GM18505 (cell line): Measurements from ENCODE around the gene PARM1.

ENCODE experiments used
- ATAC-seq: cut with Tn5 transposase; IDR thresholded peaks from one replicate; pipeline ENCODE4 v1.9.1; 2021; ENCODE audit not compliant: unreplicated experiment
- POLR2A ChIP-seq: IDR thresholded peaks from 4 replicates; pipeline ENCODE4 v1.6.1; 2011; ENCODE audit warnings: borderline replicate concordance; ENCODE audit not compliant: insufficient read depth, insufficient read length; ENCODE audit errors: extremely low read depth

The PARM1 gene

GRCh38 chr4:75009138-75009537 lies 76.2 kb downstream of the PARM1 start:
- no peak for ATAC-seq
- no peak for TF ChIP-seq POLR2A

- no peak for ATAC-seq
- TF ChIP-seq POLR2A, result no peak
Observed at GRCh38 chr4:75011131-75011795, 78.3 kb downstream of the PARM1 start.

GRCh38 chr4:75015627-75016026 lies 82.7 kb downstream of the PARM1 start:
- no peak for TF ChIP-seq POLR2A
- ATAC-seq, result no peak

- TF ChIP-seq POLR2A, result no peak
- ATAC-seq, result no peak
Observed at GRCh38 chr4:75016472-75016871, 83.6 kb downstream of the PARM1 start.

- no peak for ATAC-seq
- no peak for TF ChIP-seq POLR2A
Observed at GRCh38 chr4:75018811-75019479, 86.0 kb downstream of the PARM1 start.

- ATAC-seq, result no peak
Observed at GRCh38 chr4:75025431-75025830, 92.5 kb downstream of the PARM1 start.

GRCh38 chr4:75028196-75028854 lies 95.4 kb downstream of the PARM1 start:
- no peak for TF ChIP-seq POLR2A
- ATAC-seq, result no peak

More at GRCh38 chr4:75025431-75025830, 92.5 kb downstream of the PARM1 start:
- TF ChIP-seq POLR2A, result no peak

GRCh38 chr4:75030028-75030427 lies 97.1 kb downstream of the PARM1 start:
- ATAC-seq, result no peak
- TF ChIP-seq POLR2A, result no peak

GRCh38 chr4:75030649-75031235 lies 97.8 kb downstream of the PARM1 start:
- no peak for TF ChIP-seq POLR2A
- no peak for ATAC-seq

GRCh38 chr4:75031775-75032174 lies 98.9 kb downstream of the PARM1 start:
- TF ChIP-seq POLR2A, result no peak
- ATAC-seq, result no peak

- no peak for ATAC-seq
Observed at GRCh38 chr4:75034523-75034922, 101.6 kb downstream of the PARM1 start.

GRCh38 chr4:75035321-75035720 lies 102.4 kb downstream of the PARM1 start:
- TF ChIP-seq POLR2A, result no peak
- no peak for ATAC-seq

More at GRCh38 chr4:75034523-75034922, 101.6 kb downstream of the PARM1 start:
- no peak for TF ChIP-seq POLR2A

- TF ChIP-seq POLR2A, result no peak
- peak; percentile 68 for ATAC-seq
Observed at GRCh38 chr4:75036046-75036830, 103.3 kb downstream of the PARM1 start.

GRCh38 chr4:75037252-75037651 lies 104.3 kb downstream of the PARM1 start:
- TF ChIP-seq POLR2A, result no peak
- ATAC-seq, result no peak

GRCh38 chr4:75038376-75038775 lies 105.5 kb downstream of the PARM1 start:
- ATAC-seq, result no peak
- no peak for TF ChIP-seq POLR2A
